Measurements from ENCODE around the gene WASHC3. TPM values are rescaled to one million over a fixed set of nuclear protein-coding genes. Genes with fewer than 3 reads are reported as not detected.

WASHC3 gene
- total and polyA plus RNA-seq, 2 donors from 2014 or later = 33.0 to 95.9 TPM

Other genes starting within 250 kb of the WASHC3 start
- gene GNPTAB, start 231.0 kb downstream of the WASHC3 start, total RNA-seq = 46.0 TPM
- gene GNPTAB, start 231.0 kb downstream of the WASHC3 start, polyA plus RNA-seq (ENCODE audit: insufficient read depth, low read depth, low replicate concordance) = 17.8 TPM
- gene DRAM1, start 184.4 kb downstream of the WASHC3 start, total RNA-seq = 35.8 TPM
- 19.0 TPM for gene DRAM1, start 184.4 kb downstream of the WASHC3 start, polyA plus RNA-seq (ENCODE audit: insufficient read depth, low read depth, low replicate concordance)
- gene NUP37, start 58.1 kb upstream of the WASHC3 start, total RNA-seq = 23.2 TPM
- gene NUP37, start 58.1 kb upstream of the WASHC3 start, polyA plus RNA-seq (ENCODE audit: insufficient read depth, low read depth, low replicate concordance) = 26.7 TPM
- 2.8 TPM for gene PARPBP, start 58.2 kb upstream of the WASHC3 start, total RNA-seq
- gene PARPBP, start 58.2 kb upstream of the WASHC3 start, polyA plus RNA-seq (ENCODE audit: insufficient read depth, low read depth, low replicate concordance) = 1.1 TPM
- not detected for gene PMCH, start 135.8 kb upstream of the WASHC3 start, total RNA-seq
- gene PMCH, start 135.8 kb upstream of the WASHC3 start, polyA plus RNA-seq (ENCODE audit: insufficient read depth, low read depth, low replicate concordance) = not detected